Esophagus mucosa (tissue), 1 donor: Measurements from ENCODE around the gene C1orf226. TPM values are rescaled to one million over a fixed set of nuclear protein-coding genes. Genes with fewer than 3 reads are reported as not detected.

Source experiments
- ATAC-seq: fragments of 200-7000 bp; cut with Tn5 transposase; one replicate; pipeline ENCODE4 v1.9.1; 2020
- total RNA-seq: library from RNA; stranded (reverse); gene quantifications from one replicate; pipeline ENCODE4 v1.2.4, GENCODE V29; 2023
- donor health status: DM: yes; HTN: yes; CAD: no.

C1orf226 gene
- total RNA-seq, 1 donor from 2014 or later = 4.8 TPM

DNA sequence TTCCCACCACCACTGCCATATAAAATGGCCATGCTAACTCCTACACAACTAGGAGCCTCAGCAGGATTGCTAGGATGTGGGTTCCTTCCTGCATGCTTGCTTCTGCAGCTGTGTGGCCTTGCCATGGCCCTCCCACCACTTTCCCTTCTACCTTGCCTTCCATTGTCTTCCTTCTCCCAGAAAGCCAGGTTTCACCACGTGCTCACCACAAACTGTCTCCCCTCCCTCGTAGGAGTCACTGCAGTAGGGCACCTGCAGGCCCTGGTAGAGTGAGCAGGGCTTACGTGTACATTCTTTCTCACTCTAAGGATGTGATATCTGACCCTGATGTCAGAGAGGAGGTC is 3.7 kb downstream of the C1orf226 start:
- no peak for ATAC-seq

DNA sequence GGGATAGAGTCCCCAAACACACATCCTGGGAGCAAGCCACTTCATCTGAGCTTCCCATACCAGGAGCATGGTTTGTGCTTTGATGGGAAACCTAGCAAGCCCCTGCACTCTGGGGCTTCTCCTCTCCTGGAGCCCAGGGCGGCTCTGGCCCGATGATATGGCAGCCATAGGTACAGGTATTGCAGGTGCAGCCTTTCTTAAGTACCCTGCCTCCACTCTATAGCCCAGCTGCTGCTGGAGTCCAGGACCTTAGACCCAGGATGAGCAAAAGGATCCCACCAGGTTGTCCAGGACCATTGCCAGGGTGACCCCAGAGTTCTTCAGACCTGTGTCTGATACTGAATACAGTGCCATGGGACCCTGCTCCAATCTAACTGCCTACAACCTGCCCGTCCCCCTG is 4.2 kb downstream of the C1orf226 start:
- no peak for ATAC-seq

DNA sequence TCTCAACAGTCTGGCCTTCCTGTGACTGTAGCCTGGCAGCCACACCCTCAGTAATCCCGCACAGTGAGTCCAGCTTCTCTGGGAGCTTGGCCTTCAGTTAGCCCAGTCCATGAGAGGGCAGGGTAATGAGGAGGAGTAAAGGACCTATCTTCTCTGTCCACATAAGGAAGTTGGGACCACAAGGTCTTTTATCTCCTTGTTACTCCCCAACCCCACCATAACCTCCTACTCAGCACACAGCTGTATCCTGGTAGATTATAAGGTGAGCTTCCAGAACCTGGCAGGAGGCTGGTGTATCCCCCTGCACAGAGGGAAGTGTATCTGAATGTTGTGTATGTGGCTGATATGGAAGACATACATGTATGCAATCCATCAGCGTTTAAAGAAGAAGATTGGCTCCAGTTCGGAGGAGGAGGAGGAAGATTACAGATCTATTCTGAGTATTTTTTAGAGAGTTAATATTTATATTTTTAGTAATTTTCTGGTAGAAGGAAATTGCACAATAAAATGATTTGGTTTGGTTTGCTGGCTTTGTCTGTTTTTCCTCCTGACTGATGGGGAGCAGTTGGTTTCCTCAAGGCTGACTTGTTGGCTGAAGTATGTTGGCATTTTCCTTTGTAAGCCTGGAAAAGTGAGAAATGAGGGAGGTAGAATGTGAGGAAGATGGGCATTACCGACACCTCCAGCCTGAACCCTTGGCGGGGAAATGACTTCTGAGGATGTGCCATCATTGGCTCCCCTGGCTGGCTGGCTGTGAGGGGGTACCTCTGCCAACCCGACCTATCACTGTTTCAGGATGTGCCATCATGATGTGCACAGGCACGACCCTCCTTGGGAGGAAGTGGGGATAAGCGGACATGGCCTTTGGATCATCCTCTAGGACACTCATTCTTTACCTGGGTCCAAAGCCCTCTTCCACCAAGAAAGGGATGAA is 5.0 kb downstream of the C1orf226 start:
- ATAC-seq = no peak

DNA sequence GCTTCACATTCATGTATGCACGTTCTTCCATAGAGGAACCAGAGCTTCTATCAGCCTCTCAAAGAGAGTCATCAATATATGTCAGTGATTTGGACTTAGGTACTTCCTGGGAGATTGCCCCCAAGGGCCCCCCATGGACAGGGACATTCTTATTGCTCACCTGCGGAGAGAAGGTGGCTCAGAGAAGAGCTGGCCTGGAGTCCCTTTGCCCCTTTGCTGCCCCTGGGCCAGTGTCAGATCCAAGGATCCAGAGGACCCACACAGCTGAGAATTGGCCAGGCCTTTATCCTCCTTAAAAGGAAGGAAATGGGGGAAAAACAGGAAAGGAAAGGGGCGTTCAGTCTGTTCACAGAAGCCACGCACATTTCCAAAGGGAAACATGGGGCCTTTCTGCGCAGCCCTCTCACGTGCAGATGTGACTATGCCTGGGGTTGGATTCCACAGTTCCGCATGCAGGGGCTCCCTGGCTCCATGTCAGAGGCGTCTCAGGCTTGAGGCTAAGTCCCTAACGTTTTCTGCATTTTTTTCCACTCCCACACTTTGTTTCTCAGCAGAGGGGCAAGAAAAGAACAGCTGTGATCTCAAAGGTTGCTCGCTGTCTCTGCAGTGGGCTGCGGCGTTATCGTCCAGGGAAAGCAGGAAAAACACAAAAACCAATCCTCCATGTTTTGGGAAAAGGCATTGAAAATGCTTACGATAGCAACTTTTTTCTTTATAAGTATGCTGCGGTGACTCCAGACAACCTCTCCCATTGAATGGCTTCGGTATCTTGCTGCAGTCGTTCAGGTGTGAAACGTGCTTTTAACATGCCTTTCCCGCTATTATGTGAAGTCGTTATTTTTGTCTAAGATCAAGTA is 5.9 kb downstream of the C1orf226 start:
- ATAC-seq = no peak

DNA sequence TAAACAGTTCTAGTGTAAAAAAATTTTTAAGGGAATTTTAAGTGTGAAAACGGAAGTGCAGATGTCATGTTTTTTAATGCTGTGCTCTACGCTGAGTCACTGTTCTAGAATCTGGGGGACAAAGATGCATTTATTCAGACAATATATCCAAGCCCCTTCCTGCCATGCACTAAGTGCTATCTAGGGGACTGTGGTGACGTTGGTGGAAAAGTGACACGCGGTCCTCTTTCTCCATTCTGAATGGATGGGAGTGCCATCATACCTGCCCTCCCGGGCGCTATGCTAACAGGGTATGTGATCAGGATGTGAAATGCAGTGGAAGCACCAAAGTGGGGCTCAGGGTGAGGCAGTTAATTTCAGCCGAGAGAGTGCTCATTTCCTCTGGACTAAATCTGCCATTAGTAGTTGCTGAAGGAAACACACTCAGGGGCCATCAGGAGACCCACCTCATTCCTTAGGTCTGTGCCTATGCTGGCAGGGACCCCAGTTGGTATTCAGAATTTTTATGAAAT is 6.6 kb downstream of the C1orf226 start:
- no peak for ATAC-seq

DNA sequence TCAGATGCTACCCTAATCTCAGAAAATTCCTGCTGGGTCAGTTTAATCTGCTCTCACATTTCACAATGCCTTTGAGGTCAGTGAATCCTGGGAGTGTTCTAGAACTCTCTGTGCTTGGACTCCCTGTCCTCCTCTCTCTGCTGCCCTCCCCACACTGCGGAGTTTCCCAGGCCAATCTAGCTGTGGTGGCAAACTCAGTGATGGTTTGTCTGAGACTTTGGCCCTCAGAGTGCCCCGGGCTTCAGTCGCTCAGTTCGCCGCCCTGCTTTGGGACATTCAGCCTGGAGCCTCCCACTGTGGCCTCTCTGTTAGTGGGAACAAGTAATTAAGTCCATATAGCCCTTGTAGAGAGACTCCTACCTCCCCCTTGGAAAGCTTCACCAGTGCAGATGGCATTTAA is 7.1 kb downstream of the C1orf226 start:
- ATAC-seq = peak; percentile 62

DNA sequence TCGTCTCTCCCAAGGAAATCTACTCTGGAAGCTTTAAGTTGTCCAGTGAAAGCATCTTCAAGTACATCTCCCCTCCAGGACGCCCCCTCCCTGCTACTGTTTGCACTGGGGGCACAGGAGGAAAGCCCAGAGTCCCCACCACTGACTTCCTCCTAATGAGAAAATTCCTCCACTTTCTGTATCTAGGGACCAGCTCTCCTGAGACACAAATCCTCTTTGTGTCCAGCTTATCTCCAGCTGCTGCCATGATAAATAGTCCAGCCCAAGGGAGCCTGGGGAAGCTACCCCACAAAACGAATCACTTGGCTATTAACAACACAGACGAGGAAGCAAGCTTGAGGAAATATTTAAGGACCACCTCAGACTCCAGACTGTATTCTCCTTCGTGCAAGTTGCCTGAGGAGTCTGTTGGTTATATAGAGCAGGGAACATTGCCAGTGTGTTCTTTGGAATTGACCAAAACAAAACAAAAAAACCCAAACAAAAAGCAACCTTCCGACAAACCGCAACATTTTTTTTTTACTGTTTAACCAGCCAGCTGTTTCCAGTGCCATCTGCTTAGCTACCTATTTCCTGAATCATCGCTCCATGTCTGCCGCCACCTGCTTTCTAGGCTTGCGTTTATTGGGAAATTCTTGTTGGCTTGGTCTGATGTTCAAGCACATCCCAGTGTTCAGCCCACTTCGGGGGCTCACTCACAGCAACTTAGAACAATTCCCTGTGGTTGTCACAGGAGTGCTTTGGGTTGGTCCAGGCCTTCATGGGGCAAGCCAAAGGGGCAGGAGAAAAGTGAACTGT is 7.7 kb downstream of the C1orf226 start:
- no peak for ATAC-seq

DNA sequence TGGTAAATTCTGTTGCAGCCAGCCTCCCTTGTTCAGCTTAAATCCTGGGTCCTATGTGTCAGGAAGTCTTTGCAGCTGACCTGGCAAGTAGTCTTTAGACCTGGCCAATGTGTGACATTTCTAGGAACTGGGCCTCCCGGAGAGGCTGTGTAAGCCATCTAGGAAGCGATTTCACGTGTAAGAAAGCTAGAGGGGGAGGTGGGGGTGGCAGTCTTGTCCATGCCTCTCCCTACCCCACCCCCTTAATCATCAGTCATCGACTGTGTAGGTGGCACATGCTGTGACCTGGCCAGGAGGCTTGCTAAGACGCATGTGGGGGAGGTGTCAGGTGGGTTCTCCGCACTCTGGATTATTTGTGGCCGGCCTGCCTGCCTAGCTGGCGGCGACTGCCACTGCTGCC is 8.4 kb downstream of the C1orf226 start:
- peak; percentile 47 for ATAC-seq

DNA sequence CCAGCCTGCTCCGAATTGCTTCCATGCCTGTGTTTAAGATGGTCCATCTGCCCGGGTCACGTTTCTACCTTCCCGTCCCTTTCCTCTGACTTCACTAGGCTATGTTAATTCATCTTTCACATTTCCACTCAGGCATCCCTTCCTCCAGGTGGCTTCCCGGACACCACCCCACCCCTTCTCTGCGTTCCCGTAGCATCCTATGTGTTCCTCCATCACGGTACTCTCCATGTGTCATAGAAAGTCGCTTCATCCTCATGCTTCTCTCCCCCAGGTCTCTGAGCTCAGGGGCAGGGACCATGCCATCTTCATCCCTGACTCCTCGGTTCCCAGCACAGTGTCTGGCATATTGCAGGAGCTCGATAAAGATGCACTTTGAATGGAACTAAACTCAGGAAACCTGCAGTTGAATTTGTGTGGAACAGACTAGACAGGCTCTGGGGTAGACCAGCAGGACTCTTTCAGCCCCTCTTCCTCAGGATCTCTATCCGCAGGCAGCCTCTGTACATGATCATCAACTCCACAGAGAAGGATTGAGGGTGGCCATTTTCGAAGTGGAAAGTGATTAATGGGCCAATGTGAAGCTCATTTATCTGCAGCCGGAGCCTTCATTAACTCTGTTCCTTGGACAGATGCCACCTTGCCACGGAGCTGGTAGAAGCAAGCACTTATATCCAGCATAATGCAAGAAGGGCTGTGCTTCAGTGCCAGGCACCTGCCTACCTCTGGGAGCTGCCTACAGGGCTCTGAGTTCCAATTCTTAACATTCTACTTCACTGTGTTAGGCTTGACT is 9.1 kb downstream of the C1orf226 start:
- no peak for ATAC-seq

DNA sequence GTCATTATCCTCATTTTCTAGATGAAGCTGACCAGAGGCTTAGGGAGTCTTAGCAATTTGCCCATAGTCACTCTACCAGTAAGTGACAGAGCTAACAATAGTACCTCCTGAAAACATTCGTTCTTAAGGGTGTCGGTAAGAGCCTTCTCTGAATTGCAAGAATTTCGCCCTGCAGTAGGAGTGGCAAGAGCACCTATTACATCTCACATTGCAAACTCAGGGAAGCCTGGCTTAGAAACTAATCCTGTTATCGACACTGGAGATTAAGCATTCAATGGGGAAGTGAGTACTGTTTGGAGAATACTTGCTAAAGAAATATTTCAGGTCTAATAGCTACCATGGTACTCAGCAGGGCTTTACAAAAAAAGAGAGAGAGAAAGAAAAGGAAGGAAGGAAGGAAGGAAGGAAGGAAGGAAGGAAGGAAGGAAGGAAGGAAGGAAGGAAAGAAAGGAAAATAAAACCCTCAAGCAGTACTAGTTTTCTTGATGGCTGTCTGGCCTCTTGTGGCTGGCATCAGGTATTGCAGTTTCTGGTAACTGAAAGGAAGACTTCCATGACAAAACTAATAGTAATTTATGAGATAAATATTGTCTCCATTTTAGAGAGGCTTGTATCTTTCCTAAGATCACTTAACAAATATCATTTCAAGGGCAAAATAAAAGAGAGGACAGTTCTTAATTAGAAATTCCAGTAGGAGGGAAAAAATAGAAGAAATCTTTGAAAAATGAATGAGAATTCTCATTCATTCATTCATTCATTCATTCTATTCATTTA is 10.4 kb downstream of the C1orf226 start:
- peak; percentile 88 for ATAC-seq

DNA sequence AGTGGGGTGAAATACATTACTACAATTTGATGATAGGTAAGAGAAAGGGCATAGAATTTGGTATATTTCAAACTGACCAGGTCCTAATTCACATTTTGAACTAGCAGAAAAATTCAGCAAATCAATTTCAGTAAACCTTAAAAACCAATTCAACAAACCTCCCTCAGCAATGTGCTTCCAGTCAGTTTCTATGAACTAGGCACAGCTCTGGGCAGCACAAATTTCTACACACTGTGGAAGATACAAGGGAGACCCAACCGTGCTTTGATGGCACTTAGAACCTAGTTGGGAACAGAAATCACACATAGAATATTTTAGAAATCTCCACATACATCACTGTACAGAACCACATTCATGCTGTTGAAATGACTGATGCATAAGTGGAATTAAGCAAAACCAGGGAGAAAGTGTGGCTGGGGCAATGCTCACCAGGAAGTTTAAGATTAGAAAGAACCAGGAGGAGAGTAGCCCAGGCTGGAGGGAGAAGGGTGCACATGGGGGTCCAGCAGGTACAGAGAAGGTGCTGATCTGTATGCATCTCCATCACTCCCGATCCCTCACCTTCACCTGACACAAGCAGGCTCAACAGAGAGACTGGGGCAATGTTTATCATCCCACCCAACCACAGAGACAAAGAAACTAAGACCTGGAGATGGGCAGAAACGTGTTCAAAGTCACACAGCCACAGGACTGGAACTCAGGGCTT is 14.8 kb downstream of the C1orf226 start:
- no peak for ATAC-seq

DNA sequence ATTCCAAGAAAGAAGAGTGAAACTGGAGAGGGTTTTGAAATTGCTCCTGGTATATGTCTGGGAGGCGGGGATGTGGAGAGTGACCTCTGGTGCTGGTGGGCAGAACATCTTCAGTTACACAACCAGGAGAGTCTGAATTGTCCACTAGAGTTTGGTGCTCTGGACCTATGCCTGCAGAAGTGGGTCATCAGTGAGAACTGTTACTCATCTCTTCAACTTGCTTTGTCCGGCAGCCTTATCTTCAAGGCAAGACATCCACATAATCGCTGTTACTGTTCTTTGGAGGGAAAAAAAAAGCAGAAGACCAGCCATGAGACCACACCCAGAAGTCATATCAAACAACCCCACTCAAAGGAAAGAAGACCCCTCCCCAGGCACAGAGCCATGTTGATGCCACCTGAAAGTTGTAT is 15.5 kb downstream of the C1orf226 start:
- ATAC-seq = no peak

DNA sequence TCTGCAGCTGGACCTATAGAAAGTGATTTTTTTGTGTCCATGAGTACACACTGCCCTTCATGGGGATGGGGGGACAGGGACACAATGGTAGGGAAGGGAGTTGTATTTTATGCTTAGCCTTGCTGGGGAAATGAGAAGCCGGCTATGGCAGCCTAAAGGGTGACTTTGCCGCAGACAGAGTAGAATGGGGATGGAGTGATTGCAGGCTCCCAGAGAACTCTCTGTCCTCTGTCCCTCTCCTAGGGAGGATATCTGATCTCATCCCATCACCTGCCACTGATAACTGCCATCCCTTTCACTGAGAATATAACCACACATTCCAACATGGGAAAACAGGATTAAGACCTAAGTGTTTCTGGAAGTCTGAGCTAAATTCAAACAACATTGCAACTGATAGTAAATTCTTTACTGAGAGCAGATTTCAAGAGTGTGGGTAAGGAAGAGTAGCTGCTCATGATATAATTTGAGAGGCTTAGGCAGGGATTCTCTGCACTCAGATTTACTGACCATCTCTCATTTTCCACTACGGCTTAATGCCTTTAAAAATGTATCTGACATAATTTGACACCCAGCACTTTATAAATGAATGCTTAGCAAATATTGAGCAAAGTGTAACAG is 16.5 kb downstream of the C1orf226 start:
- no peak for ATAC-seq

DNA sequence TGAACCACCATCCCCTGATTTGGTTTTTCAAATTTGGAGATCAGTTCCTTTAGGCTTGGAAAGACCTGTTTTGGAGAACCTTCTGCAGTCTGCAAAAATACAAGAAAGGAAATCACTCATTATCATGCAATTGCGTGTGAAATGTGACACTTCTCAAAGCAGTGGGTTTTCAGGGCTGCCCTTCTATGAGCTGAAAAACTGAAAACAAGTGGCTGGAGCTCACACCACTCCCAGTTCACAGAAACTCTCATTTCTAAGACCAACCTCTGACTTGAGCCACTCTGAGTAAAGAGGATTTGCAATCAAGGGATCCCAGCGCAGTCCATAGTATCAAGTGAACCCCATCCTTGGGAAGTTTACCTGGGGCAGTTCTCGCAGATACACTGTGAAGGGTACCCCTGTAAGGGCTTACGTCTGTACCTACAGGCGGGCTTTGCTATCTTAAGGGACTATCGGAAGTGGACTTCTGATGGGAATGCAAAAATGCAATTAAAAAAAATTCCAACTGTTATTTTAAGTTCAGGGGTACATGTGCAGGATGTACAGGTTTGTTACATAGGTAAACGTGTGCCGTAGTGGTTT is 17.6 kb downstream of the C1orf226 start:
- ATAC-seq = no peak

DNA sequence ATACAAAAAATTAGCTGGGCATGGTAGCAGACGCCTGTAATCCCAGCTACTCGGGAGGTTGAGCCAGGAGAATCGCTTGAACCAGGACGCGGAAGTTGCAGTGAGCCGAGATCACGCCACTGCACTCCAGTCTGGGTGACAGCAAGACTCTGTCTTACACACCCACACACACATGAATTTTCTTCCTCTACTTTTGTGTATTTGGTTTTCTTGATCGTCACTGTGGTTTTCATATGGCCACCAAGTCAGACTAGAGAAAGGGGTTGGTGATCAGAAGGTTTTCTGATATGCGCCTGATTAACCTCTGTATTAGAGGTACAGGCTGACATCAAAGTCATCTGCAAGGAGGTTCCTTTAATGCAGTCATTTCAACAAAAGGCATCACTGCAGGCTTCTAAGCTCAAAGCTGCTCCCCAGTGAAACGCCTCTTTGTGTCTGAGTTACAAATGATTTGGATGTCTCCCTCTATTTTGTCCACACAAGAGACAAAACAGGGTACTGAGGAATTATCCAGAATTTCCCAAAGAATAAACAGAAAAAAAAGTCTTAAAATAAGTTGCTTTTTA is 19.3 kb downstream of the C1orf226 start:
- ATAC-seq = no peak

DNA sequence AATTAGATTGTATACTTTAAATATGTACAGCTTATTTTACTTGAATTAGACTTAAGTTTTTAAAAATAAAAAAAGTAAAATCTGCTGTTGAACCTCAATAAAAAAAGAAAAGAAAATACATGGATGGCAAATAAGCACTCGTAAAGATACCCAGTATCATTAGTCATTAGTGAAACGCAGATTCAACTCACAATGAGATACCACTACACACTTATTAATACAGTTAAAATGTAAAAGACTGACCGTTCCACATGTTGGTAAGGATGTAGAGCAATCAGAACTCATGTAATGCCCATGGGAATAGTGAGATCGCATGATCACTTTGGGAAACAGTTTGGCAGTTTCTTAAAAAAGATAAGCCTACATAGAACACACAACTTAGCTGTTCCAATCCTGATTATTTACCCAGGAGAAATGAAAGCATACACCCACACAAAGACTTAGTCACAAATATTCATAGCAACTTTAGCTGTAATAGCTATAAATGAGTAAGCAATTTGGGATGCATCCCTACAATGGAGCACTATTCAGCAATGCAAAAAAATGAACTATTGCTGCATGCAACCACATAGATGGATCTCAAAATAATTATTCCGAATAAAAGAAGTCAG is 23.1 kb downstream of the C1orf226 start:
- ATAC-seq = peak; percentile 44

DNA sequence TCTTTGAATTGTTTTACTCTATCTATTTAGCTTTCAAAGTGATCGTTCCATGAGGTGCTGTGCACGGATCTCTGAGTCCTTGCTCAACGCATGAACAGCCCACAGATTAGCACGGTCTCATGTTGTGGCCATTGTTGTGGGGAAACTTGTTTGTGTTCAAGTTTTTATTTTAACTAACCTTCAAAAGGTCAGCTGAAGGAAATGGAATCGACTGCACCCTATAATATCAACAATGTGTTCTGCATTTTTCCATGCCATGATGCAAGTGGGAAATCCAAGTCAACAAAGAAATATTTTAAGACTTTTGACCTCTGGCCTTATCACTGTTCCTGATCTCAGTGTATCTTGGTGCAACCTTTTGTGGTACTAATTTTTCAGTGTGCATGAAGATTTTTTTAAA is 24.3 kb downstream of the C1orf226 start:
- ATAC-seq = no peak

DNA sequence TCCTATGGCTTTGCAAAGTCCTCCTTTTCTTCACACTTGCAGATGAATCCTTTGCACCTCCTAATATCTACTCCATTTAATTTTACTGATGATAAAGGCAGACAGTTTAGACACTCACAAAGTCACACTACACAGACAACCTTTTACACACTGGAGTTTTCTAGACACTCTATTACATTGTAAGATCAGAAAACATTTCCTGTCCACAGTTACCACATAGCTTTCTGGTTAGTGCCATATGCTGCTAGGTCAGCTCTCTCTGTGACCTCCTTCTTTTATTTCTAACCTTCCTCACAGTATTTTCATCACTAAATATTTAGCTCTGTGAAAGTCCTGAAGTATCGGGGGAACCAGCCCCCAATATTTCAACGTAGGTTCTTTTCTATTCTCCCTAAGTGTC is 25.3 kb downstream of the C1orf226 start:
- ATAC-seq = no peak

DNA sequence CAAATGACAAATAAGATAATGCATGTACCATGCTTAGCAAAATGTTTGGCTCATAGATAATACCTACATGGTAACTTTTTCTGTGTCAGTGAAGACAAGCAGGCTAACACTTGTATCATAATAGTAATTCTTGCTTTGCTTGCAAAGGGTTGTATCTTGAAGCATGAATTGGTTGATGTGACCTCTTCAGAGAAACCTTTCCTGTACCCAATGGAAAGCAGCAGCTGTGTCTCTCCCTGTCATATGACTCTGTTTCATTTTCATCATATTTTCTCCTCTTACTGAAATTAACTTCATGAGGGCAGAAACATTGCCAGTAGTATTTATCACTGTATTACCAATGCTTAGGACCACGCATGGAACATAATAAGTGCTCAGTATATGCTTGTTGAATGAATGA is 26.0 kb downstream of the C1orf226 start:
- ATAC-seq = no peak
